SH-SY5Y (cell line): ENCODE data around the gene HOXC10.

Experiments
- GATA2 ChIP-seq: IDR thresholded peaks from 2 replicates; pipeline ENCODE4 v1.6.1; 2011; ENCODE audit warnings: mild to moderate bottlenecking, low read depth, low read length
- GATA3 ChIP-seq: IDR thresholded peaks from 2 replicates; pipeline ENCODE4 v1.6.1; 2011; ENCODE audit warnings: low read depth, mild to moderate bottlenecking, low read length, moderate library complexity

DNA sequence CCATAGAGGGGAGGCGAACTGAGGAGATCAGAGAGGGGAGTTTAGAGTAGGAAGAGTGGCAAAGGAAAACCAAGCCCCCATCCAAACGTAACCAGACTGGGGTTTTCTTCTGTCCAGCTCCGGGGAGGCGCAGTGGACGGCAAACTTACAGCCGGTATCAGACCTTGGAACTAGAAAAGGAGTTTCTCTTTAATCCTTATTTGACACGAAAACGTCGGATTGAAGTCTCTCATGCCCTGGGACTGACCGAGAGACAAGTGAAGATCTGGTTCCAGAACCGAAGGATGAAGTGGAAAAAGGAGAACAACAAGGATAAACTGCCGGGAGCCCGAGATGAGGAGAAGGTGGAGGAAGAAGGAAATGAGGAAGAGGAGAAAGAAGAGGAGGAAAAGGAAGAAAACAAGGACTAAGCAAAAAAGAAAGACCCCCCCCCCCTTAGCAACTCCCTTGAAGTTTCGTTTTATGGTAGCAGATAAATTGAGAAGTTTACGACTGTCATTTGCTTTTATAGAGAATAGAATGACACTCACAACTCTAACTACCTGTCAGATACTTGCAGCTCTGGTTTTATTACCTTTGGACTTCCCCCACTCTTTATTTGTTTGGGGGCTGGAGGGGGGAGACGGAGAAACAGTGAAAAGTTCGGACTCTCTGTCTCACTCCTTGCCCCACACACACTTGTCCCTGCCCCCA is 26.2 kb downstream of the HOXC10 start:
- TF ChIP-seq GATA2: no peak
- no peak for TF ChIP-seq GATA3
